Measurements from ENCODE around the gene TSPO. TPM values are rescaled to one million over a fixed set of nuclear protein-coding genes. Genes with fewer than 3 reads are reported as not detected.

TSPO gene
- total and polyA plus RNA-seq, 4 donors, result 86.1 to 707 (median 284) TPM

GRCh38 chr22:43162412-43163150 is 11.2 kb downstream of the TSPO start:
- WGBS, 2 donors, result 95 to 96% methylated on average over 24 of the region's 24 CpGs
- no peak overlapping the region for H3K27ac ChIP-seq (ENCODE audit: low read depth in 1 of 2, low read length in 1 of 2)
- no peak overlapping the region for H3K9ac ChIP-seq (ENCODE audit: insufficient read depth in 1 of 2, low read length in 2 of 2)
- ATAC-seq (ENCODE audit: insufficient read depth, low FRiP score) (no peak), DNase-seq (no peak)
- H3K4me1 ChIP-seq (ENCODE audit: control insufficient read depth in 5 of 5, insufficient read depth in 5 of 5, low read length in 5 of 5), result peaks cover 0 to 13% (median 7%) of the 10 kb centered on the region in 5 donors
- H3K9me3 ChIP-seq (ENCODE audit: control insufficient read depth in 4 of 4, insufficient read depth in 3 of 4, low read length in 3 of 4), result no peaks in the 10 kb centered on the region
- H3K4me3 ChIP-seq, result no peak overlapping the region
- peaks cover 0 to 34% (median 3%) of the 10 kb centered on the region in 4 donors for H3K36me3 ChIP-seq (ENCODE audit: control insufficient read depth in 4 of 4, insufficient read depth in 4 of 4, low read length in 4 of 4)
- no peak for TF ChIP-seq CTCF (IDR thresholded peaks at IDR 0.05; ENCODE audit: control extremely low read depth, extremely low read depth)
- H3K27me3 ChIP-seq (ENCODE audit: control insufficient read depth in 3 of 3, insufficient read depth in 3 of 3, low read length in 2 of 3), result no peaks in the 10 kb centered on the region

DNA sequence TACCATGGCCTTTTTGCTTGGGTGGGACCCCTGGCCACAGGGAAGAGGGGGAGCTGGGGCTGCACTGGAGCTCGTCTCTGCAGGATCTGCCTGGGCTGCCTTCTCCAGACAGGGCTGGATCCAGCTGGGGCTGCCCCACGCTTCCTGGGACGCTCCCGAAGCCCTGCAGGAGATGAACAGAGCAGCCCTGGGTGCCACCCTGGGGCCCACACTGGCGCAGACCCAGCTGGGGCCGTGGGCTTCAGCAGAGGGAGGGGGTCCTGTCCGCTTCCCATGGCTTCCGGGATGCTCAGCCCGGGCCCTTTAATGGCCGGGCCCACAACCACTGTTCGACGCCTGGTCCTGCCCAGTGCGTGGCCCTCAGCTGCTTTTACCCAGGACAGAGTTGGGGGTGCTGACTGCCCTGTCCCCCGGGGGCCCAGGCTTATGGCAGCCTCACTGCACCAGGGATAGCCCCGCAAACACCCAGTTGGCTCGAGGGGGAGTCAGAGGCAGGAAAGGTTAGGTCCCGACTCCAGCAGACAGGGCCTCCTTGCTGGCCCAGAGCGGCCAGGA is 12.0 kb downstream of the TSPO start:
- Histone ChIP-seq H3K36me3 (ENCODE audit: control insufficient read depth in 4 of 4, insufficient read depth in 4 of 4, low read length in 4 of 4) (peaks cover 0 to 40% (median 6%) of the 10 kb centered on the region in 4 donors), H3K4me1 (ENCODE audit: control insufficient read depth in 5 of 5, insufficient read depth in 5 of 5, low read length in 5 of 5) (peaks cover 0 to 13% (median 7%) of the 10 kb centered on the region in 5 donors), H3K9ac (ENCODE audit: insufficient read depth in 1 of 2, low read length in 2 of 2) (no peak overlapping the region), H3K27me3 (ENCODE audit: control insufficient read depth in 3 of 3, insufficient read depth in 3 of 3, low read length in 2 of 3) (no peaks in the 10 kb centered on the region), H3K27ac (ENCODE audit: low read depth in 1 of 2, low read length in 1 of 2) (no peak overlapping the region), H3K9me3 (ENCODE audit: control insufficient read depth in 4 of 4, insufficient read depth in 3 of 4, low read length in 3 of 4) (no peaks in the 10 kb centered on the region), H3K4me3 (no peak overlapping the region)
- 84 to 88% methylated on average over 18 of the region's 18 CpGs for WGBS, 2 donors
- DNase-seq (no peak), ATAC-seq (ENCODE audit: insufficient read depth, low FRiP score) (no peak)
- no peak for TF ChIP-seq CTCF (IDR thresholded peaks at IDR 0.05; ENCODE audit: control extremely low read depth, extremely low read depth)

DNA sequence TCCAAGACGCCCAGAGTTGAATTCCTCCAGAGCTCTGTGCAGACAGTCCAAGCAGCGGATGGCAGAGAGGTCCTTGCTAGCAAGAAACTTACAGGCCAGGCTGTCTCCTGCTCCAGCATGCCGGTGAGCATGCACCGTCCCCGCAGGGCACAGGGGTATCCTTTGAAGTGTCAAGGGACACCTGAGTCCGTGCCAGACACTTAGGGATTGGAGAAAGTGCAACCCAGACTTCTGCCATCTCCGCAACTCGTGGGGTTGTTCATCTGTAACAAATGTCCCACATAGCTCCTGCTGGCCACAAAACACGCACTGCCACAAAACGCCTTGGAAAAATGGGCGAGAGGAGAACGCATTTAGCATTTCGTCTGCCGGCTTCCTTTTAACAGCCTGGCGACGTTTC is 13.3 kb downstream of the TSPO start:
- no peak for TF ChIP-seq CTCF (IDR thresholded peaks at IDR 0.05; ENCODE audit: control extremely low read depth, extremely low read depth)
- H3K9ac ChIP-seq (ENCODE audit: insufficient read depth in 1 of 2, low read length in 2 of 2), result no peak overlapping the region
- H3K27ac ChIP-seq (ENCODE audit: low read depth in 1 of 2, low read length in 1 of 2), result no peak overlapping the region
- no peaks in the 10 kb centered on the region for H3K27me3 ChIP-seq (ENCODE audit: control insufficient read depth in 3 of 3, insufficient read depth in 3 of 3, low read length in 2 of 3)
- DNase-seq (no peak), ATAC-seq (ENCODE audit: insufficient read depth, low FRiP score) (no peak)
- no peaks in the 10 kb centered on the region for H3K9me3 ChIP-seq (ENCODE audit: control insufficient read depth in 4 of 4, insufficient read depth in 3 of 4, low read length in 3 of 4)
- peaks cover 0 to 48% (median 6%) of the 10 kb centered on the region in 4 donors for H3K36me3 ChIP-seq (ENCODE audit: control insufficient read depth in 4 of 4, insufficient read depth in 4 of 4, low read length in 4 of 4)
- H3K4me1 ChIP-seq (ENCODE audit: control insufficient read depth in 5 of 5, insufficient read depth in 5 of 5, low read length in 5 of 5), result peaks cover 0 to 13% (median 4%) of the 10 kb centered on the region in 5 donors
- 32 to 46% methylated on average over 16 of the region's 16 CpGs for WGBS, 2 donors
- H3K4me3 ChIP-seq, result no peak overlapping the region
